SK-N-SH (cell line): Measurements from ENCODE around the gene GPD2. TPM values are rescaled to one million over a fixed set of nuclear protein-coding genes. Genes with fewer than 3 reads are reported as not detected.

Source experiments
- CTCF ChIA-PET: fragments of 300-600, 350-600 bp; formaldehyde crosslinking; extraction: SDS; loops from one replicate; lab custom pipeline; 2021; lab: Yijun Ruan, JAX
- POLR2A ChIA-PET: fragments of 350-600 bp; sonication (Branson Sonifier 250); formaldehyde crosslinking; extraction: SDS; loops from one replicate; lab custom pipeline; 2020; ENCODE audit warnings: antibody characterized with exemption, inconsistent platforms; lab: Yijun Ruan, JAX
- DNase-seq: peaks from one replicate; pipeline ENCODE4 v3.0.0; 2012
- H2AFZ ChIP-seq: fragments of 200-600 bp; sonication (generic); 2 replicates; pipeline ENCODE4 v1.8.1; 2016; ENCODE audit warnings: antibody characterized with exemption, mild to moderate bottlenecking, low read depth
- H3F3A ChIP-seq: fragments of 200-600 bp; sonication (generic); replicated peaks from 2 replicates; pipeline ENCODE3; 2016; ENCODE audit warnings: antibody characterized with exemption, mild to moderate bottlenecking; ENCODE audit not compliant: insufficient read depth
- H3K27ac ChIP-seq, 2 experiments: fragments of 200-500 bp in 1 of 2; fragments of 200-600 bp in 1 of 2; sonication (Bioruptor generic) in 1 of 2; sonication (generic), shearing (Covaris generic) in 1 of 2; 2 replicates each; pipeline versions ENCODE4 v1.5.1 to v1.6.1; 2014 to 2016; ENCODE audit warnings: low read depth in 2 of 2, inconsistent platforms in 1 of 2, low read length in 1 of 2, mild to moderate bottlenecking in 1 of 2, mixed read lengths in 1 of 2
- H3K27me3 ChIP-seq: fragments of 200-600 bp; sonication (generic), shearing (Covaris generic); 2 replicates; pipeline ENCODE4 v1.6.1; 2016; ENCODE audit warnings: mixed run types; ENCODE audit not compliant: insufficient read depth
- H3K36me3 ChIP-seq, 2 experiments: fragments of 200-500 bp in 1 of 2; fragments of 200-600 bp in 1 of 2; sonication (Bioruptor generic) in 1 of 2; sonication (generic) in 1 of 2; replicated peaks in 1 of 2; 2 replicates each; pipeline versions ENCODE3 to v1.5.1; 2014 to 2016; ENCODE audit warnings: low read length in 1 of 2, mild to moderate bottlenecking in 1 of 2; ENCODE audit not compliant: insufficient read depth in 2 of 2, control insufficient read depth in 1 of 2
- H3K4me1 ChIP-seq, 2 experiments: fragments of 200-500 bp in 1 of 2; fragments of 200-600 bp in 1 of 2; sonication (Bioruptor generic) in 1 of 2; sonication (generic), shearing (Covaris generic) in 1 of 2; 2 replicates each; pipeline versions ENCODE4 v1.5.1 to v1.6.1; 2014 to 2016; ENCODE audit warnings: low read depth in 1 of 2, low read length in 1 of 2, mixed run types in 1 of 2; ENCODE audit not compliant: insufficient read depth in 2 of 2, control insufficient read depth in 1 of 2
- H3K4me2 ChIP-seq: fragments of 200-600 bp; sonication (generic), shearing (Covaris generic); 2 replicates; pipeline ENCODE4 v1.6.1; 2017; ENCODE audit warnings: mixed run types
- H3K4me3 ChIP-seq, 2 experiments: fragments of 200-500 bp in 1 of 2; fragments of 200-600 bp in 1 of 2; sonication (Bioruptor generic) in 1 of 2; sonication (generic), shearing (Covaris generic) in 1 of 2; 2 replicates each; pipeline versions ENCODE4 v1.5.1 to v1.8.1; 2014 to 2016; ENCODE audit warnings: low read depth in 2 of 2, inconsistent platforms in 1 of 2, low read length in 1 of 2, mild to moderate bottlenecking in 1 of 2, mixed read lengths in 1 of 2, moderate library complexity in 1 of 2
- H3K79me2 ChIP-seq: fragments of 200-600 bp; sonication (generic); 2 replicates; pipeline ENCODE4 v1.8.1; 2017; ENCODE audit warnings: mild to moderate bottlenecking; ENCODE audit not compliant: insufficient read depth
- H3K9ac ChIP-seq: fragments of 200-600 bp; sonication (generic); 2 replicates; pipeline ENCODE4 v1.6.1; 2017; ENCODE audit warnings: mixed run types
- H3K9me2 ChIP-seq: fragments of 200-600 bp; sonication (generic); 2 replicates; pipeline ENCODE4 v1.6.1; 2017; ENCODE audit warnings: mixed run types
- H3K9me3 ChIP-seq: fragments of 200-600 bp; sonication (generic); 2 replicates; pipeline ENCODE4 v1.6.1; 2017; ENCODE audit warnings: mixed run types, mild to moderate bottlenecking, moderate library complexity
- H4K20me1 ChIP-seq: fragments of 200-600 bp; sonication (generic); 2 replicates; pipeline ENCODE4 v1.6.1; 2017; ENCODE audit warnings: mild to moderate bottlenecking, mixed run types; ENCODE audit not compliant: insufficient read depth
- EP300 ChIP-seq, 2 experiments: IDR thresholded peaks; 2 replicates each; pipeline versions ENCODE4 v1.4.0 to v1.6.1; 2012; ENCODE audit warnings: borderline replicate concordance in 1 of 2, low read depth in 1 of 2, low read length in 1 of 2
- EZH2phosphoT487 ChIP-seq: fragments of 200-600 bp; sonication (generic); IDR thresholded peaks from 2 replicates; pipeline ENCODE4 v1.6.1; 2017; ENCODE audit warnings: low read depth, mixed run types, mild to moderate bottlenecking, antibody characterized with exemption, moderate library complexity, borderline replicate concordance
- FOSL2 ChIP-seq: IDR thresholded peaks from 2 replicates; pipeline ENCODE4 v1.4.0; 2012; ENCODE audit warnings: low read depth, mild to moderate bottlenecking, moderate library complexity, borderline replicate concordance
- GATA2 ChIP-seq: sonication (generic); formaldehyde crosslinking; IDR thresholded peaks from 2 replicates; pipeline ENCODE4 v1.5.0; 2020; ENCODE audit warnings: mild to moderate bottlenecking, missing genetic modification reagents
- JUND ChIP-seq: IDR thresholded peaks from 2 replicates; pipeline ENCODE4 v1.4.0; 2012
- NRF1 ChIP-seq: IDR thresholded peaks from 2 replicates; pipeline ENCODE4 v1.6.1; 2012; ENCODE audit warnings: low read depth, mild to moderate bottlenecking, low read length
- PBX3 ChIP-seq: IDR thresholded peaks from 2 replicates; pipeline ENCODE4; 2012
- RAD21 ChIP-seq: IDR thresholded peaks from 2 replicates; pipeline ENCODE4 v1.6.1; 2012; ENCODE audit warnings: mild to moderate bottlenecking, low read length
- RFX5 ChIP-seq: IDR thresholded peaks from 2 replicates; pipeline ENCODE4 v1.6.1; 2012; ENCODE audit warnings: mild to moderate bottlenecking, improper control_type of control experiment, low read length
- RXRA ChIP-seq: IDR thresholded peaks from 2 replicates; pipeline ENCODE4 v1.4.0; 2012; ENCODE audit warnings: low read depth, mild to moderate bottlenecking, borderline replicate concordance
- SMC3 ChIP-seq: IDR thresholded peaks from 2 replicates; pipeline ENCODE4 v1.6.1; 2012; ENCODE audit warnings: low read depth, low read length, improper control_type of control experiment
- TAF1 ChIP-seq: IDR thresholded peaks from 2 replicates; pipeline ENCODE4 v1.6.1; 2012; ENCODE audit warnings: low read depth, mild to moderate bottlenecking, low read length, moderate library complexity, borderline replicate concordance
- TCF12 ChIP-seq: IDR thresholded peaks from 2 replicates; pipeline ENCODE4 v1.4.0; 2012
- TEAD4 ChIP-seq: IDR thresholded peaks from 2 replicates; pipeline ENCODE4 v1.4.0; 2012; ENCODE audit warnings: mild to moderate bottlenecking, borderline replicate concordance; ENCODE audit not compliant: insufficient read depth
- USF2 ChIP-seq: fragments of 150-350 bp; IDR thresholded peaks from 2 replicates; pipeline ENCODE4 v1.6.1; 2017; ENCODE audit warnings: antibody characterized with exemption, low read length, low read depth, borderline replicate concordance
- YY1 ChIP-seq: IDR thresholded peaks from 2 replicates; pipeline ENCODE4 v1.4.0; 2012; ENCODE audit warnings: low read depth, mild to moderate bottlenecking
- ZBTB33 ChIP-seq: IDR thresholded peaks from 2 replicates; pipeline ENCODE4 v1.4.0; 2012; ENCODE audit warnings: low read depth, borderline replicate concordance
- whole genome bisulfite sequencing: methylation state at CpG from one replicate; pipeline ENCODE4 v1.1.6; 2017; ENCODE audit warnings: low lambda C conversion rate; 5-methylcytosine and 5-hydroxymethylcytosine counted together
- polyA plus RNA-seq, 3 experiments: library from polyadenylated mRNA; depleted of rRNA; stranded (reverse); fragments of >200 nt; gene quantifications; 2 replicates each; pipeline ENCODE4 v1.2.3, GENCODE V29; 2012
- TF ChIP-seq, protein P1 (sequence below): IDR thresholded peaks from 2 replicates; pipeline ENCODE4 v1.4.0; 2012; ENCODE audit warnings: low read depth, borderline replicate concordance

The GPD2 gene
- polyA plus RNA-seq, 1 of the 3 experiments (the other 2 are of a cell fraction), result 4.8 TPM

- ChIA-PET CTCF (no interaction called here), POLR2A (no interaction called here)
- Histone ChIP-seq H3K36me3 (no peaks in the 10 kb centered on the region), H2AFZ (no peak overlapping the region), H3K9ac (no peak overlapping the region), H3F3A (peaks cover 5% of the 10 kb centered on the region), H3K27ac (no peak overlapping the region), H4K20me1 (no peaks in the 10 kb centered on the region), H3K4me3 (no peak overlapping the region), H3K27me3 (no peaks in the 10 kb centered on the region), H3K9me3 (no peaks in the 10 kb centered on the region), H3K9me2 (no peaks in the 10 kb centered on the region), H3K79me2 (no peaks in the 10 kb centered on the region), H3K4me1 (peaks cover 4 to 7% of the 10 kb centered on the region in 2 experiments; a peak in 2 of 4 replicates), H3K4me2 (no peak overlapping the region)
- no peak for DNase-seq
- TF ChIP-seq EP300 (IDR thresholded peaks at IDR 0.05; ENCODE audit: borderline replicate concordance in 1 of 2, low read depth in 1 of 2, low read length in 1 of 2), result no peak
- no peak for TF ChIP-seq PBX3
- no peak for TF ChIP-seq YY1
- TF ChIP-seq ZBTB33, result no peak
- no peak for TF ChIP-seq RAD21
- TF ChIP-seq RXRA, result no peak
- no peak for TF ChIP-seq TCF12
- no peak for TF ChIP-seq JUND
- TF ChIP-seq USF2, result no peak
- 74% methylated on average over 2 of the region's 2 CpGs for WGBS
These were observed 105.5 kb downstream of the GPD2 start for GRCh38 chr2:156541706-156542105.

- DNase-seq, result no peak
- CTCF ChIA-PET, result no interaction called here
- TF ChIP-seq EP300 (IDR thresholded peaks at IDR 0.05; ENCODE audit: borderline replicate concordance in 1 of 2, low read depth in 1 of 2, low read length in 1 of 2), result no peak
- TF ChIP-seq JUND, result no peak
- TF ChIP-seq GATA2 (CRISPR knock-in tag), result no peak
- TF ChIP-seq SMC3, result no peak
- no peak for TF ChIP-seq PBX3
- no peak for TF ChIP-seq ZBTB33
- TF ChIP-seq RFX5, result no peak
- TF ChIP-seq YY1, result no peak
- TF ChIP-seq, protein P1, sequence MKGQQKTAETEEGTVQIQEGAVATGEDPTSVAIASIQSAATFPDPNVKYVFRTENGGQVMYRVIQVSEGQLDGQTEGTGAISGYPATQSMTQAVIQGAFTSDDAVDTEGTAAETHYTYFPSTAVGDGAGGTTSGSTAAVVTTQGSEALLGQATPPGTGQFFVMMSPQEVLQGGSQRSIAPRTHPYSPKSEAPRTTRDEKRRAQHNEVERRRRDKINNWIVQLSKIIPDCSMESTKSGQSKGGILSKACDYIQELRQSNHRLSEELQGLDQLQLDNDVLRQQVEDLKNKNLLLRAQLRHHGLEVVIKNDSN, result no peak
- TF ChIP-seq FOSL2, result no peak
- TF ChIP-seq EZH2phosphoT487, result no peak
- no peak for TF ChIP-seq TEAD4
- no peak for TF ChIP-seq NRF1
- no peak for TF ChIP-seq TAF1
- no peak for TF ChIP-seq USF2
These were observed 112.2 kb downstream of the GPD2 start for GRCh38 chr2:156548413-156548812.

More at GRCh38 chr2:156548413-156548812, 112.2 kb downstream of the GPD2 start:
- Histone ChIP-seq H2AFZ (no peak overlapping the region), H3K4me2 (no peak overlapping the region), H3K9ac (no peak overlapping the region), H3F3A (no peaks in the 10 kb centered on the region), H3K36me3 (no peaks in the 10 kb centered on the region), H3K9me2 (no peaks in the 10 kb centered on the region), H3K79me2 (no peaks in the 10 kb centered on the region), H3K9me3 (no peaks in the 10 kb centered on the region), H3K4me1 (no peaks in the 10 kb centered on the region), H3K27me3 (no peaks in the 10 kb centered on the region), H3K4me3 (no peak overlapping the region), H3K27ac (no peak overlapping the region), H4K20me1 (no peaks in the 10 kb centered on the region)
- POLR2A ChIA-PET, result no interaction called here
- WGBS, result 82% methylated on average over 3 of the region's 3 CpGs
